Measurements from ENCODE around the gene ADGRF1.

DNA sequence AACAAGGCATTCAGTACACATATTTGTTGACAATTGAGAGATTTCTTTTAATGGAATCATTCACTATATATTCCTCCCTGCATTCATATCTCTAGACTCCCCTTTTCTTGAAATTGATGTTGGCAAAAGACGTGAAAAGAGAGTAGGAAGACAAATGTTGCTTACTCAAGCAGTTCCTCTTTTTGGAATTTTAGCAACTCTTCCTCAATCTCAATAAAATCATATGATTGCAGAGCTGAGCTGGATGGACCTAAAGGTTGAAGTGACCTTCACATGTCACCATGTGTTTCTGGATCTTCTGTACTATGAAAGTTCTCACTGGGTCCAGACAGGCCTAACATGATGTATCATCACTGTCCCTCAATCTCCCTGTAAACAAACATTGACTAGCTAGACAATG is 18.6 kb downstream of the ADGRF1 start:
- TF ChIP-seq EP300 (IDR thresholded peaks at IDR 0.05), result no peak
- TF ChIP-seq, protein P1, sequence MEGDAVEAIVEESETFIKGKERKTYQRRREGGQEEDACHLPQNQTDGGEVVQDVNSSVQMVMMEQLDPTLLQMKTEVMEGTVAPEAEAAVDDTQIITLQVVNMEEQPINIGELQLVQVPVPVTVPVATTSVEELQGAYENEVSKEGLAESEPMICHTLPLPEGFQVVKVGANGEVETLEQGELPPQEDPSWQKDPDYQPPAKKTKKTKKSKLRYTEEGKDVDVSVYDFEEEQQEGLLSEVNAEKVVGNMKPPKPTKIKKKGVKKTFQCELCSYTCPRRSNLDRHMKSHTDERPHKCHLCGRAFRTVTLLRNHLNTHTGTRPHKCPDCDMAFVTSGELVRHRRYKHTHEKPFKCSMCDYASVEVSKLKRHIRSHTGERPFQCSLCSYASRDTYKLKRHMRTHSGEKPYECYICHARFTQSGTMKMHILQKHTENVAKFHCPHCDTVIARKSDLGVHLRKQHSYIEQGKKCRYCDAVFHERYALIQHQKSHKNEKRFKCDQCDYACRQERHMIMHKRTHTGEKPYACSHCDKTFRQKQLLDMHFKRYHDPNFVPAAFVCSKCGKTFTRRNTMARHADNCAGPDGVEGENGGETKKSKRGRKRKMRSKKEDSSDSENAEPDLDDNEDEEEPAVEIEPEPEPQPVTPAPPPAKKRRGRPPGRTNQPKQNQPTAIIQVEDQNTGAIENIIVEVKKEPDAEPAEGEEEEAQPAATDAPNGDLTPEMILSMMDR (IDR thresholded peaks at IDR 0.05), result no peak

Measured in esophagus muscularis mucosa (tissue), 3 donors.